Measurements from ENCODE around the gene SHB.

SHB gene

DNA sequence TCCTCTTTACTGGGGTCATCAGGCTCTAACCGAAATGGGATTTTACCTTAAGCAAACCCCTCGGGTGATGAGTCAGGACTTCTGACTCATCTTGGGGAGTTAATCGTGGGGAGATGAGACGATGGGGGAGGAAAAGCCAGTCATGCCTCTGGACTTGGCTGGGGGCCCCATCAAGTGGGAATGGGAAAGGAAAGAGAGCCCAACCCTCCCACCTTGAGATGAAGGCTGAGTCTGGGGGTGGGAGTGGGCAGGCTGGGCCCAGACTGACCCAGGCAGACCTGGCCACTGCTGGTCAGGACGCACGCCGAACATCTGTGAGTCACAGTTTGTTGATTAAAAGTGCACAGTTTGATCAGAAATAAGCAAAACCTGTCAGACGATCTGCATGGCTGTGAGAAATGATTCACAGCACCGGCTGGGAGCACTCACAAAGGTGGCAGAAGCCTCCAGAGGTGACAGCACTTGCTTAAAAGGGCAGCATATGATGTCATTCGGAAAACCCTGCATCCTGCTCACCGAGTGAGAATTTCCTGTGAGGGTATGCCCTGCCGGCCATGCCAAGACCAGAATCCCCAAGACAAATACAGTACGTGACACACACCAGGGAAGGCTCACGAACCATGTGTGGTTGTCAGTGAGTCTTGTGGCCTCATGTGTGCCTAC is 115.1 kb downstream of the SHB start:
- H3K27ac ChIP-seq (ENCODE audit: low read depth, low read length, poor library complexity, severe bottlenecking), result no peak overlapping the region
- H4K20me1 ChIP-seq (ENCODE audit: insufficient read depth, low read length), result no peaks in the 10 kb centered on the region
- H3K9me3 ChIP-seq (ENCODE audit: low read length), result no peaks in the 10 kb centered on the region
- H3K27me3 ChIP-seq (ENCODE audit: insufficient read depth, low read length), result no peaks in the 10 kb centered on the region; the same call in 1 of the 2 replicates
- no peaks in the 10 kb centered on the region for H3K9me2 ChIP-seq (ENCODE audit: low read depth, low read length)
- TF ChIP-seq, protein P1, sequence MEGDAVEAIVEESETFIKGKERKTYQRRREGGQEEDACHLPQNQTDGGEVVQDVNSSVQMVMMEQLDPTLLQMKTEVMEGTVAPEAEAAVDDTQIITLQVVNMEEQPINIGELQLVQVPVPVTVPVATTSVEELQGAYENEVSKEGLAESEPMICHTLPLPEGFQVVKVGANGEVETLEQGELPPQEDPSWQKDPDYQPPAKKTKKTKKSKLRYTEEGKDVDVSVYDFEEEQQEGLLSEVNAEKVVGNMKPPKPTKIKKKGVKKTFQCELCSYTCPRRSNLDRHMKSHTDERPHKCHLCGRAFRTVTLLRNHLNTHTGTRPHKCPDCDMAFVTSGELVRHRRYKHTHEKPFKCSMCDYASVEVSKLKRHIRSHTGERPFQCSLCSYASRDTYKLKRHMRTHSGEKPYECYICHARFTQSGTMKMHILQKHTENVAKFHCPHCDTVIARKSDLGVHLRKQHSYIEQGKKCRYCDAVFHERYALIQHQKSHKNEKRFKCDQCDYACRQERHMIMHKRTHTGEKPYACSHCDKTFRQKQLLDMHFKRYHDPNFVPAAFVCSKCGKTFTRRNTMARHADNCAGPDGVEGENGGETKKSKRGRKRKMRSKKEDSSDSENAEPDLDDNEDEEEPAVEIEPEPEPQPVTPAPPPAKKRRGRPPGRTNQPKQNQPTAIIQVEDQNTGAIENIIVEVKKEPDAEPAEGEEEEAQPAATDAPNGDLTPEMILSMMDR (IDR thresholded peaks at IDR 0.05; ENCODE audit: low read length), result no peak
- no peak for TF ChIP-seq EZH2 (IDR thresholded peaks at IDR 0.05; ENCODE audit: borderline replicate concordance, low read length)
- no peak overlapping the region for H2AFZ ChIP-seq (ENCODE audit: low read length)
- no peaks in the 10 kb centered on the region for H3K36me3 ChIP-seq (ENCODE audit: insufficient read depth, low read length)
- no peak overlapping the region for H3K4me2 ChIP-seq (ENCODE audit: low read length)
- H3K9ac ChIP-seq (ENCODE audit: low read length), result no peak overlapping the region
- no peaks in the 10 kb centered on the region for H3K79me2 ChIP-seq (ENCODE audit: insufficient read depth, low read length)
- no peaks in the 10 kb centered on the region for H3K4me1 ChIP-seq (ENCODE audit: insufficient read depth, low read length, severe bottlenecking)
- no peak overlapping the region for H3K4me3 ChIP-seq (ENCODE audit: low read depth, low read length, poor library complexity, severe bottlenecking)
- no peaks in the 10 kb centered on the region for H3F3A ChIP-seq (ENCODE audit: insufficient read depth, low read length)

DNA sequence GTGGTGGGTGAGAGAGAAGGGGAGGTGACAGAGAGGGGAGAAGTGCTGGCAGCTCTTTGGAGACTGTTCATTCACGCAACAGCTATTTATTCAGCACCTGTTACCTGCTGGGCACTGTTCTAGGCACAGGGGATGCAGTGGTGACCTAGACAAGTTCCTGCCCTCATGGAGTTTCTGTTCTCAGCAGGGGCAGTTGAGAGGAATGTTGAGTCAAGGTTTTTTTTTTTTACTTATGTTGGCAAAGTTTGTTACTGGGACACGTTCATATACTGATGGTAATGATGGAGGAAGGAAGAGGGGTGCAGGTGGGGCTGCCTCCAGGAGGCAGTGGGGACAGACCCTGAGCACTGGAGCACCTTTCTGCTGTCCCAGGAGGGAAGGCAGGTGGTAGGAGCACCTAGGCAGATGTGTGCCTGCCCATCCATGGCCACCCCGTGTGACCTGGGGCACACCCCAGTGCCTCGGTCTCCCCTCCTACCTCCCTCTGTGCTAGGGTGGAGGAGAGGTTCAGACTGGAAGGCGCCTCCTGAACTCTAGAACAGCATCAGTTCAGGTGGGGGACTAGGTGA is 115.7 kb downstream of the SHB start:
- no peak overlapping the region for H3K4me3 ChIP-seq (ENCODE audit: low read depth, low read length, poor library complexity, severe bottlenecking)
- no peaks in the 10 kb centered on the region for H4K20me1 ChIP-seq (ENCODE audit: insufficient read depth, low read length)
- H3K36me3 ChIP-seq (ENCODE audit: insufficient read depth, low read length), result no peaks in the 10 kb centered on the region
- H3F3A ChIP-seq (ENCODE audit: insufficient read depth, low read length), result no peaks in the 10 kb centered on the region
- H3K9me3 ChIP-seq (ENCODE audit: low read length), result no peaks in the 10 kb centered on the region
- H3K27me3 ChIP-seq (ENCODE audit: insufficient read depth, low read length), result no peaks in the 10 kb centered on the region
- no peaks in the 10 kb centered on the region for H3K9me2 ChIP-seq (ENCODE audit: low read depth, low read length)
- H3K79me2 ChIP-seq (ENCODE audit: insufficient read depth, low read length), result no peaks in the 10 kb centered on the region
- no peak overlapping the region for H3K9ac ChIP-seq (ENCODE audit: low read length)
- H2AFZ ChIP-seq (ENCODE audit: low read length), result no peak overlapping the region
- H3K4me2 ChIP-seq (ENCODE audit: low read length), result no peak overlapping the region
- H3K27ac ChIP-seq (ENCODE audit: low read depth, low read length, poor library complexity, severe bottlenecking), result no peak overlapping the region
- no peaks in the 10 kb centered on the region for H3K4me1 ChIP-seq (ENCODE audit: insufficient read depth, low read length, severe bottlenecking)
- TF ChIP-seq, protein P1 (IDR thresholded peaks at IDR 0.05; ENCODE audit: low read length), result no peak
- no peak for TF ChIP-seq EZH2 (IDR thresholded peaks at IDR 0.05; ENCODE audit: borderline replicate concordance, low read length)

DNA sequence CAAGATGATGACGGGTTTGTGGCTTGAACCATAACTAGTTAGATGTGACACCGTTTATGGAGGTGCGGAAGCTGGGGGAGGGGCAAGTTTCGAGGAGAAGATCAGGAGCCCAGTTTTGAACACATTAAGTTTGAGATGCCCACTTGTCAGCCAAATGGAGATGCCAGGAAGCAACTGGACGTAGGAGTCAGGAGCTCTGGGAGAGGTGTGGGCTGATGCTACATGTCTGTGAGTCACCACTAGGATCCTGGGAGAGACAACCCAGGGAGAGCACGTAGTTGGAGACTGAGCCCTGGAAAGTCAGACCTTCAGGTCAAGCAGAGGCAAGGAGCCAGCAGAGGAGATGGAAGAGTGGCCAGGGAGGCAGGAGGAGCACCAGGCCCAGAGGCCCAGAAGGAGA is 116.3 kb downstream of the SHB start:
- Histone ChIP-seq H3K9me2 (ENCODE audit: low read depth, low read length) (no peaks in the 10 kb centered on the region), H3K4me3 (ENCODE audit: low read depth, low read length, poor library complexity, severe bottlenecking) (no peak overlapping the region), H3K9ac (ENCODE audit: low read length) (no peak overlapping the region), H4K20me1 (ENCODE audit: insufficient read depth, low read length) (no peaks in the 10 kb centered on the region), H3K4me1 (ENCODE audit: insufficient read depth, low read length, severe bottlenecking) (no peaks in the 10 kb centered on the region), H3K4me2 (ENCODE audit: low read length) (no peak overlapping the region), H3K27ac (ENCODE audit: low read depth, low read length, poor library complexity, severe bottlenecking) (no peak overlapping the region), H3K79me2 (ENCODE audit: insufficient read depth, low read length) (no peaks in the 10 kb centered on the region), H3K27me3 (ENCODE audit: insufficient read depth, low read length) (no peaks in the 10 kb centered on the region), H3K9me3 (ENCODE audit: low read length) (no peaks in the 10 kb centered on the region), H3F3A (ENCODE audit: insufficient read depth, low read length) (no peaks in the 10 kb centered on the region), H2AFZ (ENCODE audit: low read length) (no peak overlapping the region), H3K36me3 (ENCODE audit: insufficient read depth, low read length) (no peaks in the 10 kb centered on the region)
- TF ChIP-seq EZH2 (IDR thresholded peaks at IDR 0.05; ENCODE audit: borderline replicate concordance, low read length), result no peak
- TF ChIP-seq, protein P1 (IDR thresholded peaks at IDR 0.05; ENCODE audit: low read length), result no peak

Measured in OCI-LY1 (cell line).